CD14-positive monocyte (primary cell): ENCODE results near the gene SYTL5. TPM values are rescaled to one million over a fixed set of nuclear protein-coding genes. Genes with fewer than 3 reads are reported as not detected.

Experiments used
- DNase-seq, 3 donors: peaks; one replicate each; pipeline ENCODE4 v3.0.0-alpha.2; 2011 to 2022
- H2AFZ ChIP-seq: 2 replicates; pipeline ENCODE4 v1.6.0; 2012; ENCODE audit warnings: mild to moderate bottlenecking, low read depth, low read length, inconsistent platforms; ENCODE audit not compliant: insufficient read depth, poor library complexity, severe bottlenecking
- H3K27ac ChIP-seq, 2 donors: 1 replicate in 1 of 2; 2 replicates in 1 of 2; pipeline ENCODE4 v1.5.1; 2012 to 2013; ENCODE audit warnings: low read length in 2 of 2, control low read depth in 1 of 2, inconsistent platforms in 1 of 2, low read depth in 1 of 2, mild to moderate bottlenecking in 1 of 2
- H3K27me3 ChIP-seq, 2 donors: one replicate each; pipeline versions ENCODE4 v1.6.0 to v1.6.1; 2011 to 2013; ENCODE audit warnings: low read length in 2 of 2; ENCODE audit not compliant: control insufficient read depth in 2 of 2, insufficient read depth in 2 of 2
- H3K36me3 ChIP-seq, 2 donors: replicated peaks in 1 of 2; 1 replicate in 1 of 2; 2 replicates in 1 of 2; pipeline versions ENCODE4 v1.5.1 to v1.6.1; 2012 to 2013; ENCODE audit warnings: low read length in 2 of 2, control low read depth in 1 of 2, inconsistent platforms in 1 of 2, mild to moderate bottlenecking in 1 of 2; ENCODE audit not compliant: insufficient read depth in 2 of 2, control insufficient read depth in 1 of 2
- H3K4me1 ChIP-seq, 2 donors: 1 replicate in 1 of 2; 2 replicates in 1 of 2; pipeline versions ENCODE4 v1.5.1 to v1.6.1; 2012 to 2013; ENCODE audit warnings: low read length in 2 of 2, control low read depth in 1 of 2, inconsistent platforms in 1 of 2, mild to moderate bottlenecking in 1 of 2, moderate library complexity in 1 of 2; ENCODE audit not compliant: insufficient read depth in 2 of 2, control insufficient read depth in 1 of 2
- H3K4me2 ChIP-seq: replicated peaks from 2 replicates; pipeline ENCODE3; 2012; ENCODE audit warnings: low read length, moderate library complexity, mild to moderate bottlenecking; ENCODE audit not compliant: poor library complexity, severe bottlenecking; ENCODE audit errors: extremely low read depth
- H3K4me3 ChIP-seq, 3 experiments: fragments of 200-600 bp in 1 of 3; sonication (generic) in 1 of 3; replicated peaks in 1 of 3; 1 replicate in 2 of 3; 2 replicates in 1 of 3; pipeline ENCODE4 v1.5.1; 2011 to 2013; ENCODE audit warnings: low read length in 3 of 3, mild to moderate bottlenecking in 3 of 3, control low read depth in 2 of 3, low read depth in 2 of 3, inconsistent platforms in 1 of 3, moderate library complexity in 1 of 3
- H3K79me2 ChIP-seq: 2 replicates; pipeline ENCODE4 v1.6.0; 2012; ENCODE audit warnings: mild to moderate bottlenecking, control low read depth, inconsistent platforms, low read length, moderate library complexity; ENCODE audit not compliant: insufficient read depth
- H3K9ac ChIP-seq: 2 replicates; pipeline ENCODE4 v1.6.0; 2017; ENCODE audit warnings: low read length, mild to moderate bottlenecking; ENCODE audit not compliant: insufficient read depth, poor library complexity, severe bottlenecking
- H3K9me3 ChIP-seq, 2 donors: replicated peaks in 1 of 2; 1 replicate in 1 of 2; 2 replicates in 1 of 2; pipeline versions ENCODE4 v1.5.1 to v1.6.1; 2012 to 2013; ENCODE audit warnings: low read length in 2 of 2, control low read depth in 1 of 2; ENCODE audit not compliant: control insufficient read depth in 1 of 2, insufficient read depth in 1 of 2
- H4K20me1 ChIP-seq: 2 replicates; pipeline ENCODE4 v1.6.0; 2012; ENCODE audit warnings: mild to moderate bottlenecking, low read length, control low read depth, moderate library complexity; ENCODE audit not compliant: insufficient read depth
- H3K27ac Mint-ChIP-seq, 7 donors: one replicate each; pipeline ENCODE4 v1.8.0; 2020; ENCODE audit warnings: mild to moderate bottlenecking in 7 of 7, mixed read lengths in 7 of 7, moderate library complexity in 6 of 7, inconsistent platforms in 2 of 7
- H3K27me3 Mint-ChIP-seq, 3 donors: one replicate each; pipeline ENCODE4 v1.8.0; 2021 to 2022; ENCODE audit warnings: low read depth in 3 of 3, mild to moderate bottlenecking in 3 of 3, mixed read lengths in 3 of 3, moderate library complexity in 3 of 3, inconsistent platforms in 1 of 3
- H3K36me3 Mint-ChIP-seq, 2 donors: one replicate each; pipeline ENCODE4 v1.8.0; 2020; ENCODE audit warnings: mixed read lengths in 2 of 2, inconsistent platforms in 1 of 2, mild to moderate bottlenecking in 1 of 2
- H3K4me1 Mint-ChIP-seq: one replicate; pipeline ENCODE4 v1.8.0; 2020; ENCODE audit warnings: mild to moderate bottlenecking, mixed read lengths
- H3K4me3 Mint-ChIP-seq, 2 donors: one replicate each; pipeline ENCODE4 v1.8.0; 2020; ENCODE audit warnings: mild to moderate bottlenecking in 2 of 2, mixed read lengths in 2 of 2, moderate library complexity in 1 of 2
- H3K9me3 Mint-ChIP-seq, 7 donors: one replicate each; pipeline ENCODE4 v1.8.0; 2020 to 2022; ENCODE audit warnings: mixed read lengths in 7 of 7, mild to moderate bottlenecking in 6 of 7, moderate library complexity in 6 of 7, inconsistent platforms in 2 of 7
- WGBS: methylation state at CpG from one replicate; pipeline ENCODE4 v1.1.5; 2013; ENCODE audit warnings: missing lambda C conversion rate; ENCODE audit not compliant: insufficient coverage; 5-methylcytosine and 5-hydroxymethylcytosine counted together
- intact Hi-C, 2 donors: fragments of 100-400 bp; cut with micrococcal nuclease; formaldehyde crosslinking; loops; one replicate each; pipeline versions ENCODE4 v1.15.0 to v1.15.1; 2023
- polyA plus RNA-seq, 3 donors: library from polyadenylated mRNA; depleted of rRNA in 1 of 3; unstranded in 2 of 3; stranded (reverse) in 1 of 3; fragments of 300-500 nt in 2 of 3; fragments of >200 nt in 1 of 3; fragmentation: Illumina TruSeq in 2 of 3; gene quantifications; 1 replicate in 2 of 3; 2 replicates in 1 of 3; pipeline ENCODE4 v1.2.3, GENCODE V29; 2012 to 2021
- TF ChIP-seq, protein P1 (sequence below): fragments of 200-600 bp; IDR thresholded peaks from one replicate; pipeline ENCODE4 v1.8.0; 2022; ENCODE audit warnings: antibody characterized with exemption, mild to moderate bottlenecking

Gene SYTL5
- polyA plus RNA-seq, 3 donors = not detected

DNA sequence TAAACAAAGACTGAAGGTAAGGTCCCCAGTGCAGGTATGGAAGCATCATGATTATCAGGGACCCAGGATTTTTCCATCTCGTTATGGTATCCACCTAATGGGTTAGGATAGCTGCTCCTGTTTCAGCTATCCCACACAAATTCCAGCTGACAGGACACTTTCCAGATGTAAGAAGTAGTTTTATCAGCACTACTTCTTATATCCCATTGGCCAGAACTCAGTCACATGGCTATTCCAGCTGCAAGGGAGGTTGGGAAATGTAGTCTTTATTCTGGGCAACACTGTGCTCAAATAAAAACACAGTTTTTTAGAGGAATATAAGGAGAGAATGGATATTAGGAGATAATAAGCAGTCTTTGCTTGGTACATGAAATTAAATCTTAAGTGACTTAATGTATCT, 117.6 kb downstream of the SYTL5 start:
- Histone ChIP-seq H3K27ac (no peak overlapping the region), H3K4me3 (peak overlapping the region; percentile 18 to 65 (median 33)), H4K20me1 (no peaks in the 10 kb centered on the region), H3K4me1 (peaks cover 0 to 2% of the 10 kb centered on the region in 2 donors), H3K36me3 (no peaks in the 10 kb centered on the region), H3K9me3 (no peaks in the 10 kb centered on the region), H3K9ac (no peak overlapping the region), H3K79me2 (no peaks in the 10 kb centered on the region), H3K4me2 (peak overlapping the region; percentile 47), H3K27me3 (no peaks in the 10 kb centered on the region), H2AFZ (no peak overlapping the region)
- Mint-ChIP-seq H3K4me3 (peak overlapping the region; percentile 24 to 35), H3K36me3 (no peaks in the 10 kb centered on the region), H3K4me1 (peaks cover 3% of the 10 kb centered on the region), H3K27me3 (no peaks in the 10 kb centered on the region), H3K9me3 (no peaks in the 10 kb centered on the region), H3K27ac (peak overlapping the region in 1 of 7 donors; percentile 64)
- TF ChIP-seq, protein P1, sequence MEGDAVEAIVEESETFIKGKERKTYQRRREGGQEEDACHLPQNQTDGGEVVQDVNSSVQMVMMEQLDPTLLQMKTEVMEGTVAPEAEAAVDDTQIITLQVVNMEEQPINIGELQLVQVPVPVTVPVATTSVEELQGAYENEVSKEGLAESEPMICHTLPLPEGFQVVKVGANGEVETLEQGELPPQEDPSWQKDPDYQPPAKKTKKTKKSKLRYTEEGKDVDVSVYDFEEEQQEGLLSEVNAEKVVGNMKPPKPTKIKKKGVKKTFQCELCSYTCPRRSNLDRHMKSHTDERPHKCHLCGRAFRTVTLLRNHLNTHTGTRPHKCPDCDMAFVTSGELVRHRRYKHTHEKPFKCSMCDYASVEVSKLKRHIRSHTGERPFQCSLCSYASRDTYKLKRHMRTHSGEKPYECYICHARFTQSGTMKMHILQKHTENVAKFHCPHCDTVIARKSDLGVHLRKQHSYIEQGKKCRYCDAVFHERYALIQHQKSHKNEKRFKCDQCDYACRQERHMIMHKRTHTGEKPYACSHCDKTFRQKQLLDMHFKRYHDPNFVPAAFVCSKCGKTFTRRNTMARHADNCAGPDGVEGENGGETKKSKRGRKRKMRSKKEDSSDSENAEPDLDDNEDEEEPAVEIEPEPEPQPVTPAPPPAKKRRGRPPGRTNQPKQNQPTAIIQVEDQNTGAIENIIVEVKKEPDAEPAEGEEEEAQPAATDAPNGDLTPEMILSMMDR = no peak
- no CpG with 5 or more reads among the region's 1 CpG for WGBS
- intact Hi-C loops = no loop called here
- DNase-seq = no peak

DNA sequence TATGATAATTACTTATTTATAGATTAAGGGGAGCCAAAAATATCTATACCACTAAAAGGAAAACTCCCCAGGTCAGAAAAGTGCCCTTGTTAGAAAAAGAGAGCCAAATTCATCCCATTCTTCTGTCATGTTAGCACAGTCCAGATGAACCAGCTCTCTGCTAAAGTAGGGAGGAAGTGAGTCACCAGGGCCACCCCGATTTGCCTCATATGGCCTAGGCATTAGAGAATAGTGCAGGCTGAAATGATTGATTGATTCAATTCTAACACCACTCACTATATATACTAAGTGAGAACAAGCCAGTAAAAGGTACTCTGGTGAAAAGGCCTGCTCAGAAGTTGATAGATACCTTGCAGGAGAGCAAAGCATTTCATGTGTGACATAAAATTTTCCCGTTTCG, 119.8 kb downstream of the SYTL5 start:
- Mint-ChIP-seq H3K36me3 (no peaks in the 10 kb centered on the region), H3K27ac (no peak overlapping the region), H3K27me3 (no peaks in the 10 kb centered on the region), H3K4me3 (no peak overlapping the region), H3K4me1 (peaks cover 3% of the 10 kb centered on the region), H3K9me3 (peaks cover 0 to 2% (median 0%) of the 10 kb centered on the region in 7 donors)
- no peak overlapping the region for H3K4me3 ChIP-seq
- 94% methylated on average over 2 of the region's 3 CpGs for WGBS
- H3K79me2 ChIP-seq = no peaks in the 10 kb centered on the region
- no peak overlapping the region for H3K27ac ChIP-seq
- H3K27me3 ChIP-seq = no peaks in the 10 kb centered on the region
- no peaks in the 10 kb centered on the region for H4K20me1 ChIP-seq
- DNase-seq = no peak
- H3K4me2 ChIP-seq = no peak overlapping the region
- no peak overlapping the region for H3K9ac ChIP-seq
- intact Hi-C loops = no loop called here
- no peaks in the 10 kb centered on the region for H3K9me3 ChIP-seq
- H3K4me1 ChIP-seq = peaks cover 0 to 2% of the 10 kb centered on the region in 2 donors
- TF ChIP-seq, protein P1 = no peak
- H3K36me3 ChIP-seq = no peaks in the 10 kb centered on the region
- no peak overlapping the region for H2AFZ ChIP-seq
